ENCODE measurements around the gene COL20A1.

The COL20A1 gene

GRCh38 chr20:63348828-63349515 lies 56.0 kb downstream of the COL20A1 start:
- Mint-ChIP-seq H3K36me3 (ENCODE audit: low read depth) (no peaks in the 10 kb centered on the region), H3K27me3 (peaks cover 2% of the 10 kb centered on the region), H3K4me1 (ENCODE audit: low read depth) (no peaks in the 10 kb centered on the region), H3K27ac (no peak overlapping the region), H3K4me3 (no peak overlapping the region), H3K9me3 (peaks cover 17% of the 10 kb centered on the region)
- intact Hi-C loops (cut with micrococcal nuclease) = no loop called here

- intact Hi-C loops (cut with micrococcal nuclease) = no loop called here
- no peak overlapping the region for H3K27ac Mint-ChIP-seq
- no peak overlapping the region for H3K4me3 Mint-ChIP-seq
- no peaks in the 10 kb centered on the region for H3K36me3 Mint-ChIP-seq (ENCODE audit: low read depth)
- H3K27me3 Mint-ChIP-seq = peaks cover 2% of the 10 kb centered on the region
- peaks cover 17% of the 10 kb centered on the region for H3K9me3 Mint-ChIP-seq
- no peaks in the 10 kb centered on the region for H3K4me1 Mint-ChIP-seq (ENCODE audit: low read depth)
Measured at GRCh38 chr20:63349516-63349895, 56.5 kb downstream of the COL20A1 start.

GRCh38 chr20:63350196-63350595 lies 57.2 kb downstream of the COL20A1 start:
- Mint-ChIP-seq H3K9me3 (peaks cover 17% of the 10 kb centered on the region), H3K4me1 (ENCODE audit: low read depth) (no peaks in the 10 kb centered on the region), H3K27ac (no peak overlapping the region), H3K36me3 (ENCODE audit: low read depth) (no peaks in the 10 kb centered on the region), H3K4me3 (no peak overlapping the region), H3K27me3 (peaks cover 2% of the 10 kb centered on the region)
- intact Hi-C loops (cut with micrococcal nuclease) = no loop called here

DNA sequence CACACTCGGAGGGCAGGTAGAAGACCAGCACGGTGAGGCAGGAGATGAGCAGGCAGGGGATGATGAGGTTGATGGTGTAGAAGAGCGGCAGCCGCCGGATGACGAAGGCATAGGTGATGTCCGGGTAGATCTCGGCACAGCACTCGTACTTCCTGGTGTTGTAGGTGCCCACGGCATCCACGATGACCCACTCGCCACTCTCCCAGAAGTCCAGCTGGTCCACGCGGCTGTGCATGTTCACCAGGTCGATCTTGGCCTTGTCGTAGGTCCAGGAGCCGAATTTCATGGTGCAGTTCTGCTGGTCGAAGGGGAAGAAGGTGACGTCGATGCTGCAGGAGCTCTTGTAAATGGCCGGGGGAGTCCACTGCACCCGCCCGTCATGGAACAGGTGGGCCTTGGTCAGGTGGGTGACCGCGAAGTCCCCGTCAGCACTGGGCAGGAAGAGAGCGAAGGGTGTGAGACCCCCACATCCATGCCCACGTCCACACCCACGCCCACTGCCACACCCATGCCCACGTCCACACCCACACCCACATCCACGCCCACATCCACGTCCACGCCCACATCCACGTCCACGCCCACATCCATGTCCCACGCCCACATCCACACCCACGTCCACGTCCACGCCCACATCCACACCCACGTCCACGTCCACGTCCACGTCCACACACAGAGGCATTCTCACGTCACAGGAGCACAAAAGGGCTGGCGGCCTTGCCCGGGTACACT lies 57.8 kb downstream of the COL20A1 start:
- intact Hi-C loops (cut with micrococcal nuclease) = no loop called here
- Mint-ChIP-seq H3K4me1 (ENCODE audit: low read depth) (no peaks in the 10 kb centered on the region), H3K9me3 (peaks cover 17% of the 10 kb centered on the region), H3K27ac (no peak overlapping the region), H3K27me3 (peaks cover 2% of the 10 kb centered on the region), H3K4me3 (no peak overlapping the region), H3K36me3 (ENCODE audit: low read depth) (no peaks in the 10 kb centered on the region)

DNA sequence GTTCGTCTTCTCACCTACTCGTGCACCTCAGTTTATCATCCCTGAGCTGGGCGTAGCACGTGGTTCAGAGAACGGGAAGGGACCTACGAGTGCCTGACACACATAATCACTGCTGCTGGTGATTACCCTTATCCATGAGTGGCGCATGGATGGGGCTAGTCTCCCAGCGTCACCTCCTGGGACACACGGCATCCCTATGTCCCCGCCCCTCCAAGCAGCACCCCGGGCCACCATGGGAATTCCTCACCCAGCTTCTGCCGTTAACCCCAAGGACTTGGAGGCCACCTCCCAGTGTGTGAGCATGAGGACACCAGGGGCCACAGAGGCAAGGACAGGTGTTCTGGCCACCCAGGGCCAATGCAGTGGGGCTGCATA lies 58.3 kb downstream of the COL20A1 start:
- Mint-ChIP-seq H3K4me3 (no peak overlapping the region), H3K9me3 (peaks cover 17% of the 10 kb centered on the region), H3K27me3 (peaks cover 2% of the 10 kb centered on the region), H3K27ac (no peak overlapping the region), H3K4me1 (ENCODE audit: low read depth) (no peaks in the 10 kb centered on the region), H3K36me3 (ENCODE audit: low read depth) (no peaks in the 10 kb centered on the region)
- intact Hi-C loops (cut with micrococcal nuclease) = no loop called here

- H3K27ac Mint-ChIP-seq = no peak overlapping the region
- intact Hi-C loops (cut with micrococcal nuclease) = no loop called here
- no peak overlapping the region for H3K4me3 Mint-ChIP-seq
- peaks cover 2% of the 10 kb centered on the region for H3K27me3 Mint-ChIP-seq
- peaks cover 17% of the 10 kb centered on the region for H3K9me3 Mint-ChIP-seq
- no peaks in the 10 kb centered on the region for H3K4me1 Mint-ChIP-seq (ENCODE audit: low read depth)
- H3K36me3 Mint-ChIP-seq (ENCODE audit: low read depth) = no peaks in the 10 kb centered on the region
Measured at GRCh38 chr20:63351811-63352591, 59.0 kb downstream of the COL20A1 start.

GRCh38 chr20:63352811-63353221 lies 59.8 kb downstream of the COL20A1 start:
- H3K4me1 Mint-ChIP-seq (ENCODE audit: low read depth) = no peaks in the 10 kb centered on the region
- peaks cover 2% of the 10 kb centered on the region for H3K27me3 Mint-ChIP-seq
- intact Hi-C loops (cut with micrococcal nuclease) = no loop called here
- H3K36me3 Mint-ChIP-seq (ENCODE audit: low read depth) = no peaks in the 10 kb centered on the region
- no peak overlapping the region for H3K27ac Mint-ChIP-seq
- peaks cover 17% of the 10 kb centered on the region for H3K9me3 Mint-ChIP-seq
- no peak overlapping the region for H3K4me3 Mint-ChIP-seq

DNA sequence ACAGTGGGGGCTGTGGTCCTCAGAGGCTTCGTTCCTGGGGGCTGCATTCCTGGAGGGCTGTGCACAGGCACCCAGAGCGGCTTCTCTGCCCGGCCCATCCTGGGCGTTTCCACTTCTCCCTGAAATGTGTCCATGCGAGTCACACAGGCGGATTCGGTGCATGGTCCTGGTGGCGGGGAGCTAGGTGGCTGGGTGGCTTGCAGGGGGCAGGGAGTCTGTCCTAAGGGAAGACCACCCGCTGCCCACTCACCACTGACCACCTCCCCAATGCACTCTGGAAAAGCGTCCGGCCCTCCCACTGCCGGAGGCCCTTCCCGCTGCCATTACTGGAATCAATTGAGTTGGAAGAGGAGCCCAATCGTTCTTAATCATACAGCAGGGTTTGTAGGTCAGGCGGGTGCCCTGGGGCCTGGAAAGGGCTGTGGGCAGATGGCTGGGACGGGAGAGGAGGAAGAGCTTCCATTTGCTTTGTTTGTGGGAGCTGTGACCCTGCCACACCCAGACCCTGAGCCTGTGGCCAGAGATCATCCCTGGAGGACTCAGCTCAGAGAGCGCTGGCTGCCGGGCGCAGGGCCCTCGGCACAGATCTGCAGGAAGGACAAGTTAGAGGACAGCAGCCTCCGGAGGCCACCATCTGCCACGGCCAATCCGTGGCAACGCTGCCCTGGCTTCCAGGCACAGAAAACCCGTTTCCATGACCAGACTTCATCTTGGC lies 61.8 kb downstream of the COL20A1 start:
- Mint-ChIP-seq H3K9me3 (peaks cover 17% of the 10 kb centered on the region), H3K27ac (no peak overlapping the region), H3K36me3 (ENCODE audit: low read depth) (no peaks in the 10 kb centered on the region), H3K27me3 (peaks cover 14% of the 10 kb centered on the region), H3K4me3 (no peak overlapping the region), H3K4me1 (ENCODE audit: low read depth) (no peaks in the 10 kb centered on the region)
- intact Hi-C loops (cut with micrococcal nuclease) = no loop called here

DNA sequence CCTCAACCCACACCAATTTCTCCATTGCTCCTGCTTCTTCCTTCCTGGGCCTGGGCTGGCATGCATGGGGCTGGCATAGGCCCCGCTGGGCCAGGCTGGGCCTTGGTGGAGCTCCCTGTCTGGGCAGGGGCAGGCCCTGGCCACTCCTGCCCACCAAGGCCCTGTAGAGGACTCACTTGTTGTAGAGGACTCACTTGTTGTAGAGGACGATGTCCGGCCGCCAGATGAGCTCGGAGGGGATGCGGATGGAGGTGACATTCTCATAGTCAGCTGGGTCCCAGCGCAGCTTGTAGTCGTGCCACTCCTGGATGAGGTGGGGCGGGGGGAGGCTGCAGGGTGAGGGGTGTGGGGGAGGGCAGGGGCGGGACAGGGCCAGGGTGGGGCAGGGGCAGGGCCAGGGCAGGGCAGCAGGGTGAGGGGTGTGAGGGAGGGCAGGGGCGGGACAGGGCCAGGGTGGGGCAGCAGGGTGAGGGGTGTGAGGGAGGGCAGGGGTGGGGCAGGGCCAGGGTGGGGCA lies 62.9 kb downstream of the COL20A1 start:
- intact Hi-C loops (cut with micrococcal nuclease) = no loop called here
- Mint-ChIP-seq H3K27me3 (peaks cover 24% of the 10 kb centered on the region), H3K36me3 (ENCODE audit: low read depth) (no peaks in the 10 kb centered on the region), H3K4me1 (ENCODE audit: low read depth) (no peaks in the 10 kb centered on the region), H3K9me3 (peaks cover 7% of the 10 kb centered on the region), H3K27ac (no peak overlapping the region), H3K4me3 (no peak overlapping the region)

DNA sequence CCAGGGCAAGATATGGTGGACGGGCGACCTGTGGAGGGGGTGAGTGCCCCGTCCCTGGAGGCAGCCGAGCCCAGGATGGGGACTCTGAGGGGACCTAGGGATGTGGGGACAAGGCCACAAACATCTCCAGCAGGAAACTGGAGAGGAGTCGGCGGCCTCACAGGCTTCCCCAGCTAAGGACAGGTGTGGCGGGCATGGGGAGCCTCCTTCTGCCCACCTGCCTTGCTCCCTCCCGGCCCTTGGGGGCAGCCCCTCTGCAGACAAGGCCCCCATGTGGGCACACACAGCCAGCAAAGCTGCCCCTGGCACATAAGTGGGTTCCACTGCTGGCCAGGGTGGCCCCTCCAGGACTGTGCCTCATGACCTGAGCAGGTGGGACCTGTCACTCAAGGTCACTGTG lies 63.5 kb downstream of the COL20A1 start:
- peaks cover 28% of the 10 kb centered on the region for H3K27me3 Mint-ChIP-seq
- no peaks in the 10 kb centered on the region for H3K36me3 Mint-ChIP-seq (ENCODE audit: low read depth)
- H3K4me3 Mint-ChIP-seq = no peak overlapping the region
- no peak overlapping the region for H3K27ac Mint-ChIP-seq
- H3K9me3 Mint-ChIP-seq = peaks cover under 1% of the 10 kb centered on the region
- H3K4me1 Mint-ChIP-seq (ENCODE audit: low read depth) = no peaks in the 10 kb centered on the region
- intact Hi-C loops (cut with micrococcal nuclease) = no loop called here

DNA sequence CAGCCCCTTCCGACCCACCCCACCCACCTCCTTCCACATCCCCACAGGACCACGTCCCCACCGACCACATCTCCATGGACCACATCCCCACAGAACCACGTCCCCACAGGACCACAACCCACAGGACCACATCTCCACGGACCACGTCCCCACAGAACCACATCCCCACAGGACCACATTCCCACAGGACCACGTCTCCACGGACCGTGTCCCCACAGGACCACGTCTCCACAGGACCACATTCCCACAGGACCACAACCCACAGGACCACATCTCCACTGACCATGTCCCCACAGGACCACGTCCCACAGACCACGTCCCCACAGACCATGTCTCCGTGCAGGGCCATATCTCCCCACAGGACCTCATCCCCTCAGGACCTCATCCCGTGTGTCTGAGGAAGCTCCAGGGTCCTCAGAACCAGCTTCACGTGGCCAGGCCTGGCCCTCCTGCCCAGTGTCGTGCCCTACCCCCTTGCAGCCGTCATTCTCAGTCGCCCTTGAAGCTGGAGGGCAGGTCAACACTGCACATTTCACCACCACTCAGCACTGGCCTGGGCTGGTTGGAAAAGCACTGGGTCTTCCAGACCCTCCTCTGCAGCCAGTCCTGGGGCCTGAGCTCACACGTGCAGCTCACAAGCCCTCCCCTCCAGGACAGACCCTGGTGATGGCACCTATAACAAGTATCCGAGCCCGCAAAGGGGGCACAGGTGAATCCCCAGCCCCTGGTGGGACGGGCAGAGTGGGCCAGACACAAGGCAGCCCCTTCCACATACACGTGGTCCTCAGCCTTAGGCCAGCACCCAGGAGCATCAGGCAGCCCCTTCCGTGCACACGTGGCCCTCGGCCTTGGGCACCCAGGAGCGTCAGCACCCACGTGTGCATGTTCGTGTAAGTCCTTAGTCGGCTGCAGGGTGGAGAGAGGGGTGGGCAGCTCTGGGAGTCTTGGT lies 64.2 kb downstream of the COL20A1 start:
- H3K27me3 Mint-ChIP-seq = peaks cover 35% of the 10 kb centered on the region
- H3K9me3 Mint-ChIP-seq = no peaks in the 10 kb centered on the region
- intact Hi-C loops (cut with micrococcal nuclease) = no loop called here
- no peak overlapping the region for H3K4me3 Mint-ChIP-seq
- no peaks in the 10 kb centered on the region for H3K36me3 Mint-ChIP-seq (ENCODE audit: low read depth)
- H3K4me1 Mint-ChIP-seq (ENCODE audit: low read depth) = no peaks in the 10 kb centered on the region
- no peak overlapping the region for H3K27ac Mint-ChIP-seq

DNA sequence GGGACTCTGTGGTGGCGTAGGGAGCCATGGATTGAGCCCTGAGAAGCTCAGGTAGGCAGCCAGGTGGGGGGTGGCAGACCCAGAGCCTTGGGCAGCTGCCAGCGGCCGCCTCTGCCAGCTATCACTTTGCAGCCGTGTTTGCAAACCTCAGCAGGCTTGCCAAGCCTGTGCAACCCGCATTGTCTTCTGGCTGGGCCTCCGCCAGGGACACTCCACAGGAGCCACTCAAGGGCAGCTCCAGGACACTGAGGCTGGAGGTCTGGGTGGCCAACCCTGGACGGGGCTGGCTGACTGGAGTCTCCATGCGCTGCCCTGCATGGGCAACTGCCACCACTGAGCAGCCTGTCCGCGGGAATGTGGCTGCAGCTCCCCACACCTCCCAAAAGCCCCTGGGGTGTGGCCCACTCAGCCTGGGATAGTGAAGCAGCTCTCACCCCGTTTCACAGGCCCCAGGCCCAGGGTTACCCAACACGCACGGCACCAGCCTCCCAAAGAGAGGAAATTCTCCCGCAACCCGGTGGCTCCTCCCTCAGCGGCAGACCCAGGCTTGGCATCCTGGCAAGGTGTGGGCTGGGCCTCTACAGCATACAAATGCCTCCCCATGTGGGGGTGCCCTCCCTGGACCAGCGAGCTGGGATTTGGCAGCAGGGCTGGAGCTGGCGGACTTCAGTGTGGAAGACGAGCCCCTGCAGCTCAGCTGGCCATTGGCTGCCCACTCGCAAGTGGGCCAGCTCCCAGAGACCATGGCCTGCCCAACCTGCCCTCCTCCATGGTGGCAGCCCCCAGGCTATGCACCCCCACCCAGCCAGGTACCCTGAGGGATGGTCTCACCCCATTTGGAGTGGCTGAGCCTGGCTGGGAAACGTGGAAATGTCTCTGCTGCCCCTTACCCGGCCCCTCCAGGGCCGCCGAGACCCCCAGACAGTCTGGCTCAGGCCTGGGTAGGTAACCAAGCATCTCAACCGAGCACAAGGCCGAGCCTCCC lies 65.2 kb downstream of the COL20A1 start:
- Mint-ChIP-seq H3K27ac (no peak overlapping the region), H3K27me3 (peaks cover 43% of the 10 kb centered on the region), H3K4me1 (ENCODE audit: low read depth) (no peaks in the 10 kb centered on the region), H3K4me3 (no peak overlapping the region), H3K36me3 (ENCODE audit: low read depth) (no peaks in the 10 kb centered on the region), H3K9me3 (no peaks in the 10 kb centered on the region)
- intact Hi-C loops (cut with micrococcal nuclease) = no loop called here
